HCT116 (cell line): ENCODE measurements around the gene KMO. TPM values are rescaled to one million over a fixed set of nuclear protein-coding genes. Genes with fewer than 3 reads are reported as not detected.

ENCODE experiments used
- ATAC-seq: fragments of 200-7000 bp; cut with Tn5 transposase; 2 replicates; pipeline ENCODE4 v1.9.1; 2020; ENCODE audit warnings: mild to moderate bottlenecking, moderate library complexity
- BruUV-seq: library from RNA; stranded (reverse); fragments of 400-500 nt; replicated peaks from 2 replicates; lab custom pipeline; 2021; lab: Mats Ljungman, UMichigan
- CTCF ChIA-PET: fragments of 300-600 bp; sonication (Branson Sonifier 250); formaldehyde crosslinking; loops from one replicate; lab custom pipeline; 2021; ENCODE audit warnings: antibody characterized with exemption; lab: Charles Lee
- POLR2A ChIA-PET: fragments of 300-600, 350-600 bp; sonication (Branson Sonifier 250); formaldehyde crosslinking; loops from one replicate; lab custom pipeline; 2021; ENCODE audit warnings: antibody characterized with exemption; lab: Charles Lee
- RAD21 ChIA-PET, 2 experiments: fragments of 300-600 bp; sonication (Branson Sonifier 250); formaldehyde crosslinking; loops; one replicate each; lab custom pipeline; 2023; ENCODE audit warnings: low total read pairs in 2 of 2; ENCODE audit not compliant: uncharacterized antibody in 2 of 2, unreplicated experiment in 2 of 2, low non-redundant PET in 1 of 2; lab: Charles Lee
- DNase-seq: peaks from one replicate; pipeline ENCODE4 v3.0.0-alpha.2; 2010; ENCODE audit warnings: low read depth, low spot score
- H2AFZ ChIP-seq: fragments of 200-600 bp; shearing (Covaris generic), sonication (generic); 2 replicates; pipeline ENCODE4 v1.6.1; 2017; ENCODE audit warnings: low read depth, mixed run types, mixed read lengths, antibody characterized with exemption, low read length; ENCODE audit not compliant: poor library complexity, severe bottlenecking
- H3K27ac ChIP-seq: 2 replicates; pipeline ENCODE4 v1.5.1; 2012; ENCODE audit warnings: low read depth, low read length
- H3K27me3 ChIP-seq: fragments of 200-600 bp; sonication (generic); 2 replicates; pipeline ENCODE4 v1.6.1; 2016; ENCODE audit warnings: mixed run types, low read length, mixed read lengths; ENCODE audit not compliant: insufficient read depth
- H3K36me3 ChIP-seq, 2 experiments: fragments of 200-500 bp in 1 of 2; fragments of 200-600 bp in 1 of 2; sonication (Bioruptor generic) in 1 of 2; sonication (generic) in 1 of 2; 2 replicates each; pipeline versions ENCODE4 v1.5.1 to v1.6.1; 2014 to 2016; ENCODE audit warnings: low read length in 2 of 2, inconsistent platforms in 1 of 2, mixed read lengths in 1 of 2, mixed run types in 1 of 2; ENCODE audit not compliant: insufficient read depth in 2 of 2, control insufficient read depth in 1 of 2
- H3K4me1 ChIP-seq, 2 experiments: fragments of 200-600 bp in 1 of 2; sonication (generic) in 1 of 2; 2 replicates each; pipeline versions ENCODE4 v1.5.1 to v1.6.1; 2012 to 2017; ENCODE audit warnings: low read length in 2 of 2, inconsistent platforms in 1 of 2, mild to moderate bottlenecking in 1 of 2, mixed read lengths in 1 of 2, mixed run types in 1 of 2, moderate library complexity in 1 of 2; ENCODE audit not compliant: insufficient read depth in 2 of 2, control insufficient read depth in 1 of 2
- H3K4me2 ChIP-seq: fragments of 200-600 bp; sonication (generic); 2 replicates; pipeline ENCODE4 v1.6.1; 2017; ENCODE audit warnings: mixed run types, low read length, mixed read lengths
- H3K4me3 ChIP-seq, 2 experiments: fragments of 200-600 bp in 1 of 2; sonication (generic) in 1 of 2; replicated peaks in 1 of 2; 2 replicates each; pipeline ENCODE4 v1.5.1; 2011 to 2016; ENCODE audit warnings: low read length in 2 of 2, control low read depth in 1 of 2, low read depth in 1 of 2, mild to moderate bottlenecking in 1 of 2, mixed read lengths in 1 of 2, mixed run types in 1 of 2
- H3K79me2 ChIP-seq: fragments of 200-600 bp; sonication (generic); 2 replicates; pipeline ENCODE4 v1.6.1; 2017; ENCODE audit warnings: mild to moderate bottlenecking, mixed run types, low read length, moderate library complexity, mixed read lengths; ENCODE audit not compliant: insufficient read depth
- H3K9ac ChIP-seq: fragments of 200-600 bp; sonication (generic); 2 replicates; pipeline ENCODE4 v1.6.1; 2016; ENCODE audit warnings: low read length, mixed read lengths
- H3K9me2 ChIP-seq: fragments of 200-600 bp; sonication (generic), shearing (Covaris generic); 2 replicates; pipeline ENCODE4 v1.6.1; 2017; ENCODE audit warnings: mixed run types, mild to moderate bottlenecking, moderate library complexity; ENCODE audit not compliant: insufficient read depth
- H3K9me3 ChIP-seq, 2 experiments: fragments of 200-500 bp in 1 of 2; fragments of 200-600 bp in 1 of 2; sonication (Bioruptor generic) in 1 of 2; sonication (generic) in 1 of 2; 2 replicates each; pipeline ENCODE4 v1.6.1; 2014 to 2017; ENCODE audit warnings: low read length in 2 of 2, mixed read lengths in 2 of 2, inconsistent platforms in 1 of 2, low read depth in 1 of 2, mild to moderate bottlenecking in 1 of 2, mixed run types in 1 of 2, moderate library complexity in 1 of 2; ENCODE audit not compliant: control insufficient read depth in 1 of 2, insufficient read depth in 1 of 2
- H4K20me1 ChIP-seq: fragments of 200-600 bp; sonication (generic), shearing (Covaris generic); 2 replicates; pipeline ENCODE4 v1.6.1; 2017; ENCODE audit warnings: mixed run types, mild to moderate bottlenecking, moderate library complexity; ENCODE audit not compliant: insufficient read depth
- CBX3 ChIP-seq: IDR thresholded peaks from 2 replicates; pipeline ENCODE4 v1.6.1; 2012; ENCODE audit warnings: low read depth
- CEBPB ChIP-seq: IDR thresholded peaks from 2 replicates; pipeline ENCODE4 v1.6.1; 2012; ENCODE audit warnings: low read depth
- CTCF ChIP-seq, 3 experiments: fragments of 200-600 bp in 1 of 3; sonication (generic) in 1 of 3; IDR thresholded peaks in 2 of 3; conservative IDR thresholded peaks in 1 of 3; 2 replicates each; pipeline ENCODE4 v1.5.1; 2012 to 2017; ENCODE audit warnings: low read depth in 2 of 3, low read length in 2 of 3, antibody characterized with exemption in 1 of 3, borderline replicate concordance in 1 of 3, control low read depth in 1 of 3, mild to moderate bottlenecking in 1 of 3, mixed read lengths in 1 of 3, mixed run types in 1 of 3, moderate library complexity in 1 of 3; ENCODE audit not compliant: insufficient read depth in 1 of 3
- EGR1 ChIP-seq: IDR thresholded peaks from 2 replicates; pipeline ENCODE4 v1.6.1; 2012; ENCODE audit warnings: low read depth
- ELF1 ChIP-seq: IDR thresholded peaks from 2 replicates; pipeline ENCODE4 v1.6.1; 2012; ENCODE audit warnings: low read depth, borderline replicate concordance
- EZH2 ChIP-seq: fragments of 200-600 bp; sonication (generic); IDR thresholded peaks from 2 replicates; pipeline ENCODE4 v1.6.1; 2017; ENCODE audit warnings: antibody characterized with exemption, mixed run types
- EZH2phosphoT487 ChIP-seq: fragments of 200-600 bp; IDR thresholded peaks from 2 replicates; pipeline ENCODE4 v1.6.1; 2018; ENCODE audit warnings: antibody characterized with exemption, borderline replicate concordance
- FOSL1 ChIP-seq: IDR thresholded peaks from 2 replicates; pipeline ENCODE4 v1.6.1; 2012; ENCODE audit warnings: low read depth
- JUND ChIP-seq: IDR thresholded peaks from 2 replicates; pipeline ENCODE4 v1.6.1; 2012
- MAX ChIP-seq: IDR thresholded peaks from 2 replicates; pipeline ENCODE4 v1.6.1; 2012
- POLR2A ChIP-seq: IDR thresholded peaks from 2 replicates; pipeline ENCODE4 v1.7.0; 2011; ENCODE audit warnings: borderline replicate concordance; ENCODE audit not compliant: insufficient read depth, insufficient read length; ENCODE audit errors: extremely low read depth
- RAD21 ChIP-seq: IDR thresholded peaks from 2 replicates; pipeline ENCODE4 v1.6.1; 2012; ENCODE audit warnings: low read depth, mild to moderate bottlenecking
- SIN3A ChIP-seq: IDR thresholded peaks from 2 replicates; pipeline ENCODE4 v1.6.1; 2012; ENCODE audit warnings: low read depth
- SP1 ChIP-seq: IDR thresholded peaks from 2 replicates; pipeline ENCODE4 v1.6.1; 2012; ENCODE audit warnings: low read depth
- SRF ChIP-seq: IDR thresholded peaks from 2 replicates; pipeline ENCODE4 v1.6.1; 2012; ENCODE audit warnings: low read depth
- TCF7L2 ChIP-seq: IDR thresholded peaks from 2 replicates; pipeline ENCODE4 v1.7.0; 2011; ENCODE audit warnings: borderline replicate concordance, inconsistent platforms; ENCODE audit not compliant: insufficient read depth, insufficient read length; ENCODE audit errors: extremely low read depth
- YY1 ChIP-seq: IDR thresholded peaks from 2 replicates; pipeline ENCODE4 v1.6.1; 2011; ENCODE audit warnings: low read length, low read depth, moderate library complexity, mild to moderate bottlenecking; ENCODE audit not compliant: insufficient replicate concordance; ENCODE audit errors: extremely low read depth
- ZBTB33 ChIP-seq: IDR thresholded peaks from 2 replicates; pipeline ENCODE4 v1.6.1; 2011; ENCODE audit warnings: mild to moderate bottlenecking, low read length, moderate library complexity; ENCODE audit not compliant: insufficient replicate concordance; ENCODE audit errors: extremely low read depth
- ZFX ChIP-seq: fragments of 450-650 bp; IDR thresholded peaks from 2 replicates; pipeline ENCODE4 v1.6.1; 2017
- intact Hi-C: fragments of 100-400 bp; cut with micrococcal nuclease; formaldehyde crosslinking; loops from 2 replicates; pipeline ENCODE4 v1.10.0; 2022
- total RNA-seq: library from RNA; stranded (reverse); gene quantifications from one replicate; pipeline ENCODE4 v1.2.1, GENCODE V29; 2021; ENCODE audit not compliant: unreplicated experiment
- TF ChIP-seq, protein P1 (sequence below): IDR thresholded peaks from 2 replicates; pipeline ENCODE4 v1.6.1; 2012; ENCODE audit warnings: low read depth

KMO gene
- total RNA-seq, 1 experiment from 2014 or later: not detected

DNA sequence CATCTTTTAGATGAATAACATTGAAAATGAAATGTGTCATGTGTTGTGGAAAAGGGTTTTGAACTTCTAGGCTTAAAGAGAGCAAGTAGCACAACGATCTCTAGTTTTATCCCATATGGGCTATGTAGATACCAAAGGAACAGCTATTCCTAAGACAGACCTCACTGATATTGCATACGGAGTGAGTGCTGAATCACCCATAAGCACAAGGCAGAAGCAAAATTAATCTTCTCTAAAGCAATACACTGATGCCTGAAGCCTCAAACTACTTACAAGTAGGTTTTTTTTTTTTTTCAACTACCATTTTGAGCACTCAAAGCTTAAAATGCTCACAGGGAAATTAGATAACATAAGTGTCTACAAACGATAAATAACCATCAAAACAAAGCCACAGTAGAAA, 5.0 kb upstream of the KMO start:
- no peaks in the 10 kb centered on the region for H4K20me1 ChIP-seq
- no peak overlapping the region for H3K4me3 ChIP-seq
- H3K4me1 ChIP-seq: peaks cover 0 to 8% of the 10 kb centered on the region in 2 experiments; a peak in 1 of 4 replicates
- no peaks in the 10 kb centered on the region for H3K79me2 ChIP-seq
- ChIA-PET POLR2A (no interaction called here), CTCF (no interaction called here)
- H3K9me2 ChIP-seq: no peaks in the 10 kb centered on the region
- H3K9ac ChIP-seq: no peak overlapping the region
- no TSS peak for BruUV-seq
- TF ChIP-seq ZBTB33 (no peak), SRF (no peak), EZH2 (no peak), POLR2A (no peak), CEBPB (no peak), JUND (no peak), SP1 (no peak), SIN3A (no peak), YY1 (no peak), TCF7L2 (no peak), CTCF (IDR thresholded peaks at IDR 0.05 in 2 of 3, conservative IDR thresholded peaks at IDR 0.05 in 1 of 3; ENCODE audit: borderline replicate concordance in 1 of 3, insufficient read depth in 1 of 3, low read depth in 2 of 3, low read length in 2 of 3) (no peak), ZFX (no peak), EGR1 (no peak), EZH2phosphoT487 (no peak), RAD21 (no peak), FOSL1 (no peak), MAX (no peak), CBX3 (no peak), ELF1 (no peak)
- TF ChIP-seq, protein P1, sequence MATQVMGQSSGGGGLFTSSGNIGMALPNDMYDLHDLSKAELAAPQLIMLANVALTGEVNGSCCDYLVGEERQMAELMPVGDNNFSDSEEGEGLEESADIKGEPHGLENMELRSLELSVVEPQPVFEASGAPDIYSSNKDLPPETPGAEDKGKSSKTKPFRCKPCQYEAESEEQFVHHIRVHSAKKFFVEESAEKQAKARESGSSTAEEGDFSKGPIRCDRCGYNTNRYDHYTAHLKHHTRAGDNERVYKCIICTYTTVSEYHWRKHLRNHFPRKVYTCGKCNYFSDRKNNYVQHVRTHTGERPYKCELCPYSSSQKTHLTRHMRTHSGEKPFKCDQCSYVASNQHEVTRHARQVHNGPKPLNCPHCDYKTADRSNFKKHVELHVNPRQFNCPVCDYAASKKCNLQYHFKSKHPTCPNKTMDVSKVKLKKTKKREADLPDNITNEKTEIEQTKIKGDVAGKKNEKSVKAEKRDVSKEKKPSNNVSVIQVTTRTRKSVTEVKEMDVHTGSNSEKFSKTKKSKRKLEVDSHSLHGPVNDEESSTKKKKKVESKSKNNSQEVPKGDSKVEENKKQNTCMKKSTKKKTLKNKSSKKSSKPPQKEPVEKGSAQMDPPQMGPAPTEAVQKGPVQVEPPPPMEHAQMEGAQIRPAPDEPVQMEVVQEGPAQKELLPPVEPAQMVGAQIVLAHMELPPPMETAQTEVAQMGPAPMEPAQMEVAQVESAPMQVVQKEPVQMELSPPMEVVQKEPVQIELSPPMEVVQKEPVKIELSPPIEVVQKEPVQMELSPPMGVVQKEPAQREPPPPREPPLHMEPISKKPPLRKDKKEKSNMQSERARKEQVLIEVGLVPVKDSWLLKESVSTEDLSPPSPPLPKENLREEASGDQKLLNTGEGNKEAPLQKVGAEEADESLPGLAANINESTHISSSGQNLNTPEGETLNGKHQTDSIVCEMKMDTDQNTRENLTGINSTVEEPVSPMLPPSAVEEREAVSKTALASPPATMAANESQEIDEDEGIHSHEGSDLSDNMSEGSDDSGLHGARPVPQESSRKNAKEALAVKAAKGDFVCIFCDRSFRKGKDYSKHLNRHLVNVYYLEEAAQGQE: no peak
- TF ChIP-seq, all 23 proteins: peak for 0
- RAD21 ChIA-PET: no interaction called here
- Histone ChIP-seq H3K36me3 (no peaks in the 10 kb centered on the region), H3K4me2 (no peak overlapping the region), H2AFZ (no peak overlapping the region), H3K27me3 (0 out of 2 replicates have a peak, but pooled peaks cover 3% of the 10 kb centered on the region), H3K27ac (no peak overlapping the region), H3K9me3 (no peaks in the 10 kb centered on the region)
- no peak for ATAC-seq
- no peak for DNase-seq
- intact Hi-C loops: no loop called here
